Measurements from ENCODE around the gene OR4K13. TPM values are rescaled to one million over a fixed set of nuclear protein-coding genes. Genes with fewer than 3 reads are reported as not detected.

Gene OR4K13
- not detected for total RNA-seq (2021; fragmentation: NEBNext Ultra II Directional; extraction: Animal tissue kit (Norgen Biotek cat#: 25700))
- long read RNA-seq, result 0 reads

- no peak for DNase-seq
- Mint-ChIP-seq H3K4me1 (ENCODE audit: low read depth) (no peaks in the 10 kb centered on the region), H3K36me3 (ENCODE audit: low read depth) (no peaks in the 10 kb centered on the region; the same call in 1 of the 2 replicates), H3K27me3 (ENCODE audit: insufficient read depth) (no peaks in the 10 kb centered on the region), H3K4me3 (no peak within 1 kb of the TSS), H3K9me3 (peaks cover 36% of the 10 kb centered on the region), H3K27ac (no peak within 1 kb of the TSS)
- TF ChIP-seq CTCF (IDR thresholded peaks at IDR 0.05), result no peak
Measured at GRCh38 chr14:20035938-20036337, at the start of gene OR4K13. TSS of gene OR4K13 (minus strand) at chr14:20036038. CDS start at chr14:20034758, 1,280 bp downstream.

GRCh38 chr14:20059745-20060144 is 23.9 kb upstream of the OR4K13 start, which contains the start of gene OR4L1:
TSS of gene OR4L1 (plus strand) at chr14:20060045. CDS start at chr14:20060045, 0 bp downstream.
- H3K4me1 Mint-ChIP-seq (ENCODE audit: low read depth), result no peaks in the 10 kb centered on the region
- no peak within 1 kb of the TSS for H3K27ac Mint-ChIP-seq
- TF ChIP-seq CTCF (IDR thresholded peaks at IDR 0.05), result no peak
- DNase-seq, result no peak
- no peaks in the 10 kb centered on the region for H3K36me3 Mint-ChIP-seq (ENCODE audit: low read depth)
- H3K9me3 Mint-ChIP-seq, result peaks cover 53% of the 10 kb centered on the region
- H3K4me3 Mint-ChIP-seq, result no peak within 1 kb of the TSS
- H3K27me3 Mint-ChIP-seq (ENCODE audit: insufficient read depth), result no peaks in the 10 kb centered on the region

- no peak for TF ChIP-seq CTCF (IDR thresholded peaks at IDR 0.05)
- Mint-ChIP-seq H3K4me1 (ENCODE audit: low read depth) (no peaks in the 10 kb centered on the region), H3K4me3 (no peak overlapping the region), H3K36me3 (ENCODE audit: low read depth) (no peaks in the 10 kb centered on the region), H3K9me3 (peaks cover 47% of the 10 kb centered on the region), H3K27ac (no peak overlapping the region), H3K27me3 (ENCODE audit: insufficient read depth) (no peaks in the 10 kb centered on the region)
- no peak for DNase-seq
Measured at GRCh38 chr14:20048202-20048601, 12.4 kb upstream of the OR4K13 start.

GRCh38 chr14:20044243-20044642 is 8.4 kb upstream of the OR4K13 start:
- Mint-ChIP-seq H3K4me3 (no peak overlapping the region), H3K27me3 (ENCODE audit: insufficient read depth) (no peaks in the 10 kb centered on the region), H3K27ac (no peak overlapping the region), H3K9me3 (peaks cover 46% of the 10 kb centered on the region), H3K36me3 (ENCODE audit: low read depth) (no peaks in the 10 kb centered on the region; the same call in 1 of the 2 replicates), H3K4me1 (ENCODE audit: low read depth) (no peaks in the 10 kb centered on the region)
- no peak for DNase-seq
- no peak for TF ChIP-seq CTCF (IDR thresholded peaks at IDR 0.05)

GRCh38 chr14:20035449-20035848 is 389 bp downstream of the OR4K13 start:
- no peak overlapping the region for H3K27ac Mint-ChIP-seq
- H3K4me3 Mint-ChIP-seq, result no peak overlapping the region
- H3K9me3 Mint-ChIP-seq, result peaks cover 36% of the 10 kb centered on the region
- no peak for TF ChIP-seq CTCF (IDR thresholded peaks at IDR 0.05)
- no peaks in the 10 kb centered on the region for H3K4me1 Mint-ChIP-seq (ENCODE audit: low read depth)
- no peaks in the 10 kb centered on the region; the same call in 1 of the 2 replicates for H3K36me3 Mint-ChIP-seq (ENCODE audit: low read depth)
- no peak for DNase-seq
- no peaks in the 10 kb centered on the region for H3K27me3 Mint-ChIP-seq (ENCODE audit: insufficient read depth)

Measured in HFFc6 (cell line).